SKM-1 (cell line): Measurements from ENCODE around the gene AGBL5.
A peak's percentile ranks its signal among the peaks of the same experiment; 100 is the strongest.

ENCODE experiments used
- DNase-seq: peaks from one replicate; lab custom pipeline; 2025; ENCODE audit not compliant: unreplicated experiment; lab: John Stamatoyannopoulos, UW

The AGBL5 gene

DNA sequence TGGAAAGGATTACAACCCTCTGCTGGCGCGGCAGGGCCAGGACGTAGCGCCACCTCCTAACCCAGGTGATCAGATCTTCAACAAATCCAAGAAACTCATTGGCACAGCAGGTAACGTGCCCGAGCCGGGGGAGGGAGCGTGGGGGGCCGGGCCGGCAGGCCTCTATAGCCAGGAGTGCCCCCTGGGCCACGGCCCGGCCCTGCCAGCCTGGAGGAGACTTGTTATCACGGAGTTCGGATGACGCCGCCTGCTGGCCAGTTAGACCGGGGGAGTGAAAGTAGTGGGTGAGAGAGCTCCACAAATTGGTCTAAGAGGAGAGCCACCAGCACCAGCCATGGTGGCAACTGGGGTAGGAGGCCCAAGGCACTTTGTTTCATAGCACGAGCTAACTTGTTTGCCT is 27.3 kb upstream of the AGBL5 start:
- DNase-seq = no peak

DNA sequence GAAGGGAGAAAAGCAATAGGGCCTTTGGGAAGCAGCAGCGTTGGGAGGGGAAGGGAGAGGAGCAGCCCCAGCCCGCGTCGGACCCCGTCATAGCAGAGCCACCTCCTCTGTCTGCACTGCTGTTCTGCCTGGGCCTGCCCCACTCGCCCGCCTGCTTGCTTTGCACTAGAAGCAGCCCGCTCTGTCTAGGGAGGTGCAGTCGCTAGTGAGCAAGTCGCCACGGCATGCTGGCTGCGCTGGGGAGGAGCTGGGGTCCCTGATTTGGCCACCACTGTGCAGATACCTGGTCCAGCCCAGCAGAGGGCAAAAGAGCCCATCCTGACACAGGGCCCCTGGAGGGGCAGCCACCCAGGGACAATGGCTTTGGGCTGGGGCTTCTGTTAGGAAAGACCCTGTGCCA is 26.7 kb upstream of the AGBL5 start:
- no peak for DNase-seq

GRCh38 chr2:27025281-27025800 is 26.1 kb upstream of the AGBL5 start:
- DNase-seq = no peak

DNA sequence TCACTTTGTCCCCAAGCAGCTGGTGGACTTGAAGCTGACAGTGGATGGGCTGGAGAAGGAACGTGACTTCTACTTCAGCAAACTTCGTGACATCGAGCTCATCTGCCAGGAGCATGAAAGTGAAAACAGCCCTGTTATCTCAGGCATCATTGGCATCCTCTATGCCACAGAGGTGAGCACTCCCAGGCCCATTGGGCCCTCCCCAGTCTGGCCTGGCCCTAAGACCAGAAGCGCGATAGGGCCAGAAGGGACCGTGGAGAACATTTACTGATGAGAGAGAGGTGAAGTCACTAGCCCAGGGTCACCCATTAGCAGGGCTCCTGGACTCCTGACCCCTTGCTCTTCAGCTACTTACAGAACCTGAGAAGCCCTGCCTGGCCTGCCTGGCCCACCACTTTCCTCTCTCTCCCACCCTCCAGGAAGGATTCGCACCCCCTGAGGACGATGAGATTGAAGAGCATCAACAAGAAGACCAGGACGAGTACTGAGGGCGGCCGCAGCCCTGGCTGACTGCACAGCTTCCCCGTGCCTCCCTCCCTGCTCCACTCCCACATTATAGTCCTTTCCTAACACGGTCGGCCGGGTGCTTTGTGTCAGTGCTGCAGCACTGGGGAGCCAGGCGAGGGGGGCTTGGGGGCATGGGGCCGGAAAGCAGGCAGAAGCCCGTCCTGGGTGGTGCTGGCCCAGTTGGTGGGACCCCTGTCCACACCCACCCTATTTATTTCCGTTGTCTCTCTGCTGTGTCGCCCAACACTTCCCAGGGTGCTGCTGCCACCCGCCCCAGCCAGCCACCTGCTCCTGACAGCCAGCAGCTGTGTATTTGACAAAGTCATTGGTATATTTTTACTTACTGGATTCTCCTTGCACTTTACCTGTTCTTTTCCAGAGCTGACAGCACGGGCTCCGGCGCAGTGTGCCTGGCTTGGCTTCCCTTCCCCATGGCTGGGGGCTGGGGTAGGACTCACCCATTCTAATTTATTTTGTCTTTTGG is 25.3 kb upstream of the AGBL5 start:
- no peak for DNase-seq

- DNase-seq = no peak
Measured at GRCh38 chr2:27027211-27027651, 24.2 kb upstream of the AGBL5 start.

- no peak for DNase-seq
Measured at GRCh38 chr2:27029051-27029450, 22.4 kb upstream of the AGBL5 start.

DNA sequence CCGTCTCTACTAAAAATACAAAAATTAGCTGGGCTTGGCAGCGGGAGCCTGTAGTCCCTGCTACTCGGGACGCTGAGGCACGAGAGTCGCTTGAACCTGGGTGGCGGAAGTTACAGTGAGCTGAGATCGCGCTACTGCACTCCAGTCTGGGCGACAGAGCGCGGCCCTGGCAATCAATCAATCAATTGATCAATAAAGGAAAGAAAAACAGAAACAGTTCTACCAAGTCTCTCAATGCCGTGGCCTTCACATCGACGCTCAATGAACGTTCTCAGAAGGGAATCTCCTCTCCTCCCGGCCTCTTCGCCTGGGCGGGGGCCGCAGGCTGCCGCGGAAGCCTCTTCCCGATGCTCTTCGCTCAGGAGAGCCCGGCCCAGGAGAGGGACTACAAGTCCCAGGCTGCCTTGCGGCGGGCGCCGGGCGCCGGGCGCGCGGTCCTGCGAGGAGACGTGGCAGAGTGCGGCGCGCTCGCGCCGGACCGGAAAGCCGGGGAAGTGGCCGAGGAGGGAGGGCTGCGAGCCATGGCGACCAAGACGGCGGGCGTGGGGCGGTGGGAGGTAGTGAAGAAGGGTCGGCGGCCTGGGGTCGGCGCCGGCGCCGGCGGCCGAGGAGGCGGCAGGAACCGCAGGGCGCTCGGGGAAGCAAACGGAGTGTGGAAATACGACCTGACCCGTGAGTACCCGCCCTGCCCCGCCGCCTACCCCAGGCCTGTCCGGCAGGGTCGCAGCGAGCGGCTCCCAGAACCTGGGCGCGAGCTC is 18.8 kb upstream of the AGBL5 start, which contains the start of gene TMEM214:
Gene TMEM214, plus strand, starts transcription at position 471 of the 758 bp plus-strand sequence. Its CDS starts 51 bp downstream, at position 522.
- DNase-seq = peak; percentile 64

- DNase-seq = no peak
Measured at GRCh38 chr2:27033253-27033852, 18.1 kb upstream of the AGBL5 start.

- no peak for DNase-seq
Measured at GRCh38 chr2:27038012-27038411, 13.5 kb upstream of the AGBL5 start.

DNA sequence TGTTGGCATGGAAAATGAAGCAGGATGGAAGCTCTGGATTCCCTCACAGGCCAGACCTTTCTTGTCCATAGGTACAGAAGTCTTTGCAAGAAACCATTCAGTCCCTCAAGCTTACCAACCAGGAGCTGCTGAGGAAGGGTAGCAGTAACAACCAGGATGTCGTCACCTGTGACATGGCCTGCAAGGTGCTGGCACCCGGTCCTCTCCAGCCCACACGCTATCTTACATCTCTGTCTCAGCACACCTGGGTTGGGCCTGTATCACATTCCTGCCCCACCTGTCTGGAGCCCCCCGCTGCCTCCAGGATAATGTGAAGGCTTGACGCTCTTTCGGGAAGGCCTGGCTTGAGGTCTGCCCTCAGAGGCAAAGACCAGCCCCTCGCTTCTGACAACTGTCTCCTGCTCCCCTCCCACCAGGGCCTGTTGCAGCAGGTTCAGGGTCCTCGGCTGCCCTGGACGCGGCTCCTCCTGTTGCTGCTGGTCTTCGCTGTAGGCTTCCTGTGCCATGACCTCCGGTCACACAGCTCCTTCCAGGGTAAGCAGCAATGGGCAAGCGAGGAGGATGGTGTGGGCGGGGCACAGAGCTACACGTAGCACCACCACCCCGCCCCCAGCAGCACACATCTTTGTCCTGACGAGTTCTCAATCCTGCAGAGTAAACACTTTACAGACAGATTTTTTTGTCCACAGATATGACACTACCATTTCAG is 12.7 kb upstream of the AGBL5 start:
- no peak for DNase-seq

GRCh38 chr2:27039426-27039825 is 12.0 kb upstream of the AGBL5 start:
- no peak for DNase-seq

GRCh38 chr2:27039871-27040270 is 11.6 kb upstream of the AGBL5 start:
- DNase-seq = no peak

DNA sequence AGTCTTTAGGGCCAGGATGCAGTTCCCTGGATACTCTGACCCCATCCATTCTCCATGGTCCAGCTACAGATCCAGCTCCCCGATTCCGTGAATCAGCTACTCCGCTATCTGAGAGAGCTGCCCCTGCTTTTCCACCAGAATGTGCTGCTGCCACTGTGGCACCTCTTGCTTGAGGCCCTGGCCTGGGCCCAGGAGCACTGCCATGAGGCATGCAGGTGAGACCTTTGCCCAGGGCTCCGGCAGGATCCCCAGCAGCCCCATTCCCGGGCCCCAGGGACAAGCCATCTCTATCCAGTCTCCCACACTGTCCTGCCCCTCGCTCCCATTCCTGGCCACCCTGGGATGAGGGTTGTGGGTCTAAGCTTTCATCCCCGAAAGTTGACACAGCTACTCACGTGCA is 11.2 kb upstream of the AGBL5 start:
- no peak for DNase-seq

DNA sequence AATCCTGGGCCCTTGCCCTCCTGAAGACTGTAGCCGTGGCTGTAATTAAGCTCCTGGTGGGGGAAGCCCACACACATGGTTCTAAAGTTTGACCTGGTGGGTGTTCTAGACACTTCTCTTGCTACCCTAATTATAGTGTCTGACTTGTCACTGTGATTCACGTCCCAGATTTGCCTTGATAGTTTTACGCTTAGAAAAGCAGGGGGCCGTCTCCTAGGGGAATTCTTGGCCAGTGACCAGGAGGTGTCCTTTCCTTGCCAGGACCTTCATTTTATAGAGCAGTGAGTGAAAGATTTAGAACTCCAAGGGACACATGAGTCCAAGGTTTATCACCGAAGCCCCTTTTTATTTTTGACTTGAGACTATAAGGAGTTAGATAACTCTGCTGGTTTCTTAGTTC is 9.7 kb upstream of the AGBL5 start:
- DNase-seq = no peak

DNA sequence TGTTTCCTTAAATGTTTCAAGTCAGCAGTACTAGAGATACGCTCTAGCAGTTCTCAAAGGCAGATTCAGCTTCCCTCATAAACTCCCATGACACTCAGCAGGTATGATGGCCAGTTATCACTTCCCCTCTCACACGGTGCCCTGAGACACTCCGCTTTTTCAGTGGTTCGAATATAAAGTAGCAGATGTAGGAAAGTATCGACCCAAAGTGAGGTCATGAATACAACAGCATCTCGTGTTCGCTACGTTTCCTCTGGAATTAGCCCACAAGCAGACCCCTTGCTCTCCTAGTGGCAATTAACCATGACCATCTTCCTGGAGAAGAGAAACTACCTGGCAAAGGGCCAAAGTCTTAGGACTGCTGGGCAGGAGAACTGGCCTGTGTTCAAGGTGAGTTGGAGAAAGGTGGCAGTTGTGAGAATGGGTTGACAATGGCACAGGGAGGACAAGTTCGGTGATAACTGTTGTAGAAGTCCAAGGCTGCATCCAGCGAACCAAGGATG is 9.3 kb upstream of the AGBL5 start:
- DNase-seq = no peak

- DNase-seq = no peak
Measured at GRCh38 chr2:27042985-27043634, 8.4 kb upstream of the AGBL5 start.

- no peak for DNase-seq
Measured at GRCh38 chr2:27049422-27050280, 1.8 kb upstream of the AGBL5 start.

DNA sequence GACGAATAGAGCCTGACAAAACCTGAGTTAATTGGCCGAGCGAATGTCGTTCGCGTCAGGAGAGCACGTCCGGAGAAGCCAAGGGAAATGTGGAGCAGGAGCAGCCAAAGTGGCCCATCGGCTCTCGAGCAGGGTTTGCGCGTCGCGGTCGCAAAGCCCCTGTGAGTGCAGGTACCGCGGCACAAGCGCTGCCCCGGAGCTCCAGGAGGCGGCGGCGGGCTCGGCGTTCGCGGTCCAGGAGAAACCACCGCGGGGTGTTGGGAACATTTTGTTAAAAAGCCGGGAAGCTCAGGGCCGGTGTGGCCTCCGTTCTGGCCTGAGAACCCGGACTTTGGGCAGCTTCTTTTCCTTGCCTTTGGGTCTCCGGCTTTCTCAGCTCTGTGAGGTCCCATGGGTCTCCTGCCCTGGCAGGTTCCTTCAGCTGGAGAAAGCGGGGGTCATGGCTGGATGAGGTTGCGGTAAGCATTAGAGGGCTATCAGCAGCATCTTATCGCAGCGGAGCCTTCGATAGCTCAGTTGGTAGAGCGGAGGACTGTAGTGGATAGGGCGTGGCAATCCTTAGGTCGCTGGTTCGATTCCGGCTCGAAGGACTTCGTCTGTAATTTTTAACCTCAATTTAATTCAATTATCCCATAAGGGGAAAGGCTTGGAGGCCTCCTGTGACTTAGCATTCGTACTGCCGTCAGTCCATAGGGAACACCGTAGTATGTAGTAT is 1.0 kb upstream of the AGBL5 start:
- peak; percentile 96 for DNase-seq
